Stimulated activated CD4-positive, alpha-beta T cell treated with anti-CD3 and anti-CD28 coated beads, Interleukin-15, amount 100 ng/mL, for 1 hour (primary cell): ENCODE measurements around the gene GP2.

Source experiments
- DNase-seq, 2 donors: peaks; one replicate each; pipeline ENCODE4 v3.0.0-alpha.2; 2020; ENCODE audit warnings: low read depth in 1 of 2, low spot score in 1 of 2

Gene GP2

DNA sequence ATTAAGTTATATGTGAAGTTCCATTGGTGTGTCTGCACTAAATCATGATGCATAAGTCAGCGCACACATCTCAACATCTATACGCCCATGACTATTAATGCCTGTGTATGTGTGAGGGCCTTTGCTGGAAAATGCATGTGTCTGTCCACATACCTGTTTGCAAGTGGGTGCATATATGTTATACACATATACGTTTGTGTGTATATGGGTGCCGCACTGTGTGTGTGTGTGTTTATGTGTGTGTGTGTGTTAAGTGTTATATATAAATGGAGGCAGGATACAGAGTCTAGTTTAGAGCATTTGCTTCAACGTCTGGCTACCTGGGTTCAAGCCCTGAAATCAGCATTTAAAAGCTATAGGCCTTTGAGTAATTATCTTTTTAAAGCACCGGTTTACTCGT lies 19.5 kb downstream of the GP2 start:
- DNase-seq: no peak

DNA sequence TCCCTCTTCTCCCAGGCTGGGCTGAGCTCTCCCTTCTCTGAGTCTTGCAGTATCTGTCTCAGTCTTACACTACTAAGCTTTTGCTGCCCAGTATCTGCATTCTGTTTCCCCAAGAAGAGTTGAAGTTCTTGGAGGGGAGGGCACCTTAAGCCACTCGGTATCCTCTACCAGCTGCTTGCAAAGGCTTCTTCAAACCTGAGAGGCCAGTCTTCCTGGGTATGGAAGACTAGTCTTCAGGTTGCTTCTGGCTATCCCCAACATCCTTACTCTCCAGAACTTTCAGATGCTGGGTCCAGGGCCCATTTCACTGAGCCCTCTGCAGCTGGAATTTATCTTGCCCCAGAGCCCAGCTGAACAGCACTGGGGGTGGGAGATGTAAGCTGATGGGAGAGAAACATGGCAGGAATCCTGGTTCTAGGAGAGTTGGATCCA lies 20.1 kb downstream of the GP2 start:
- DNase-seq: no peak

DNA sequence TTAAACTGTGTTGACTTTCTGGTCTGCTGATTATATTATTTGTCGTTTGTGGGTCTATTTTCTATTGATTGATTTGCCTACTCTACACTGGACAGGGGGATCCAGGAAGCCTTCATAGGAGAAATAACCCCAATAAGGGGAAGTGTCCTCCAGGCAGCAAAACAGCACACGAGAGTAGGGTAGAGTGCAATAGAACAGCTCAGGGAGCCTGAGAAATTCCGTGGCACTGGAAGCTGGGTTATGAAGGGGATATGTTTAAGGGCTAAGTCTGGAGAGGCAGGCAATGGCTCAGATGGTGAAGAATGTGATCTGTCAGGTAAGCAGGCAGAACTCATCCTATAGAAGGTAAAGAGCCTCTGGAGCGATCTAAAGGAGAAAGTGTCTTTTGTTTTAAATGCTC lies 20.9 kb downstream of the GP2 start:
- DNase-seq: no peak

DNA sequence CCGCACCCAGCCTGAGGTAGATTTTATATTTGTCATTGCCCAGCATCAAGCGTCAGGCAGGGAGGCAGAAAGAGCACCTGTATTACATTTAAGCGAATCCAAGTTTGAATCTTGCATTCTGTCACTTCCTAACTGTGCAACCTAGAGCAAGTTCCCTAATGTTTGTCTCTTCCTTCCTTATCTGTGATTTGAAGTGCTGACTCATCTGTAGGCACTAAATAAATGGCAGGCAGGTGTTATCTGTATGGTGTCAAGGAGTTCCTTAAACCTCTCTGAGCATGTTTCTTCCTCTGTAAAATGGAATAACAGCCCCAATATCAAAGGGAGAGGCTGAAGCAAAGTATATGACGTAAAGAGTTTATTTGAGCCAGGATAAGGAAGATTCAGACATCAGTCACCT lies 24.3 kb downstream of the GP2 start:
- DNase-seq: no peak

DNA sequence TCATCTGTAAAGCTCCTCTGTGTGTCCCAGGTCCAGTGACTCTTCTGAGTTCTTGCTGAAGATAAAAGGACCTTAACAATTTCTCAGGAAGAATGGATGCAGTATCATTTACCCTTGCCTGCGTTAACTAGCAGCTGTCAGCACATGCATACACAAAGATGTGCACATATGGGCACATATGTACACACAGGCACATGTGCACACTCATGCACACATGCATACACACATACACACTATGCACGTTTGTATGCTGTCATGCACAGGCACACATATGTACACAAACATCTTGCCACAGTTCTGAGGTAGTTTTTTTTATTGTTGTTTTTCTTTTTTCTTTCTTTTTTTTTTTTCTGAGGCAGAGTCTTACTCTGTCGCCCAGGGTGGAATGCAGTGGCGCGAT lies 24.9 kb downstream of the GP2 start:
- no peak for DNase-seq

DNA sequence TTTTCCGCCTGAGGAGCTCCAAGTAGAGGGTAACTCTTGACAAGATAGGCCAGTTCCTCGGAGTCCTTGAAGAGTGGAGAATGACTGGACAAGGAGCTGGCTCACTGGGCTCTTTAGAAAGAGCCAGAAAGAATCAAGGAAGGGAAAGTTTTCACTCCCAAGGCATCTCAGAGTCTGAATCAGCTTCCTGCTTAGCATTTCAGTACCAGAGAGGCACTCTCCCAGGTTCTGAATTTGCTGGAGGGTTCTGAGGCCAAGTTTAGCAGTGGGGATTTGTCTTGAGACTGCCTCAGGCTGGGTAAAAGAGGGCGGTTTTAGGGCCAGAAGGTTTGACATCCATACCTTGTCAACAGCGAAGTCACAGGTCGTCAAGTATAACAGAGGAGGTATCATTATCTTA lies 25.5 kb downstream of the GP2 start:
- no peak for DNase-seq

DNA sequence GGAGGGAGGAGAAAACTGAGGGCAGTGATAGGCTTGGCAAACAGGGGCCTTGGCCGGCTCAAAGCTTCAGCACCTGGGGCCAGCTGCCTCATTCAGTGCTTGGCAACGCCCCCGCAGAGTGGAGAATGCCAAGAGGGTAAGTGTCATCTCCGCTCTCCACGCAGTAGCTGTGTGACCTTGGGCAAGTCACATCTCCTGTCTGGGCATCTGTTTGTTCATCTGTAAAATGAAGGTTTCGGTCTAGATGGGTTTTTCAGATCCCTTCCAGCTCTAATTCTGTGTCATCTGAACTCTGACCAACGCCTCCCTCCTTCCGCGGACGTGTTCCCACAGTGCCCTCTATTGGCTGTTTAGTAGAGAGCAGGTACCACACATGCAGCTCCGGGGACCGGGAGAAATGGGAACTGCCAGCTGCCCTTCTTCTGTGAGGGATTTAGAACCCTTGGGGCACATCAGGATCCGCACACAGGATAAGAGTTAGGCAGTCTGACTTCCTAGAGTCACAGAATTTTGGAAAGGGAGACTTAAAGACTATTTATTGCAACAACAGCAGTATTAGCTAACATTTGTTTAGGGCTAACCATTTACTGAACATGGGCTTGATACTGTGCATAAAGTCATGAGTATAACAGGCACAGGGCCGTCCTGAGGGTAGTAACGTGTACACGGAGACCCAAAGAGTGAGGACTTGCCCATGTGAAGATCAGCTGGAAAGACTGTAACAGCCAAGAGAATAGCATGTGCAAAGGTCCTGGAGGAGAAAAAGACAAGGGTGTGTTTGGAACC lies 26.8 kb downstream of the GP2 start:
- DNase-seq: no peak

DNA sequence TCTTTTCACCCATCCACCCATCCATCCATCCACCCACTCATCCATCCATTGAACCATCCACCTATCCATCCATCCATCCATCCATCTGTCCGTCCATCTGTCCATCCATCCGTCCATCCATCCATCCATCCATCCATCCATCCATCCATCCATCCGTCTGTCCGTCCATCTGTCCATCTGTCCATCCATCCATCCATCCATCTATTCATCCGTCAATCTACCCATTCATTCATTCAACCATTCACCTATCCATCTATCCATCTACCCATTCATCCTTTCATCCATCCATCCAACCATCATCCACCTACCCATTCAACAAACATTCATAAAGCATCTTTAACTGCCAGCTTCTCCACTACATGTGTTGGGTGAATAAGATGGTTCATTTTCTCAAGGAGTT lies 28.9 kb downstream of the GP2 start:
- no peak for DNase-seq

DNA sequence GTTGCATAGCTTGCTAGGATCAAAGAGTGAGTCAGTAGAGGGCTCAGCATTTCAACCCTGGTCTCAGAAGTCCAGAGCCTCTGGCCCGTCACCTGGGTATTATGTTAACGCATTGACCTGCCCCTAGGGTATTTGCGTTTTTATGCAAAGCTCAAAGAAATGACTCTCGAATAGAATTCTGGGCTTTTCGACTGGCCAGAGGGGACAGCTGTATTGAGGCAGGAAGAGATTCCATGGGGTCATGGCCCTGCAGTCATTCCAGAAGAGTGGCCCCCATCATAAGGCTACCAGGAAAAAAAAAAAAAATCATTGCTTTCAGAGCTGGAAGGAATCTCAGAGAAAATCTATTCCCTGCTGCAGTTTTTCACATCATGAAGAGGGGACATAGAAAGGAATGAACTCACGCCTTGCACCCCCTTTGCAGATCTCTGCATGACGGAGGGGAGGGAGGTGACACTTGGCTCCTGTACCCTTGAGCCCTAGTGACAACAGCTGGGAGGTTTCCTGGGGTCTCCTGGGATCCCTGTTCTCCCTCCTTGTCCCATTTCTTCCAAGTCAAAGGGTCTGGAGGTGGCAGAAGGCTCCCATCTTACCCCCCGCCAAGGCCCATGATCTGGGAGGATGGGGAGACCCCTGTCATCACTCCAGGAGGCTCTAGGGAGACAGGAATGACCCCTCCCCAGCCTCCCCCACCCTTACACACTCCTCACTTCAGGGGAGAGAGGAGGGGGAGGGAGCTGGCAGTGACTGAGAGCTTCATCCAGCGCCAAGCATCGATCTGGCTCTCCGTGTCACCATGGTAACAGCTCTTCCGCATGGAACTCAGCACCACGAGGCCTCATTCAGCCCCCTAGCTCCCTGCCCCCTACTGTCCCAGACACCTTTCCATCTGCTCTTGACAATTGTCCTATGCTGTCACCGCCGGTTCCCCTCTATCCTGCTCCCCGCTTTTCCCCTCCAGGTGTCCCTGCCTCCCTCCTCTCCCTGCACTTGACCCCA lies 35.8 kb downstream of the GP2 start:
- DNase-seq: no peak

DNA sequence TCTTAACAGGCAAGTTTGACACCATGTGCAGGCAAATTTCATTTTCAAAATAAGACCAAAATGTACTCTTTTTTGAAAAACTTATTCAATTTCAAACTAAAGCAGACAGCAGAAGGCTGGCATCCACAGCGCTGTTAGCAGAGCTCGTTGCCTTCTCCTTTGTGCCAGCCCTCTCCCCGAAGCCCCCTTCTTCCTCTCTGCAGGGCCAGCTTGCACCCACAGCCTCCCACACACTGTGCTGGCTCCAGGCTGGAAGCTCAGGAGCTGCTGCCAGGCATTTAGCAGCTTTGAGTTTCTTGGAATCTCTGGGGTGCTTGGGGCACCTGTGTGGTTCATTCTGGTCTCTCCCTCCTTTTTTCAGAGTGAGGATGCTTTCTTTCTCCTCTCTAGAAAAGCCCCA lies 37.7 kb downstream of the GP2 start:
- DNase-seq: no peak

DNA sequence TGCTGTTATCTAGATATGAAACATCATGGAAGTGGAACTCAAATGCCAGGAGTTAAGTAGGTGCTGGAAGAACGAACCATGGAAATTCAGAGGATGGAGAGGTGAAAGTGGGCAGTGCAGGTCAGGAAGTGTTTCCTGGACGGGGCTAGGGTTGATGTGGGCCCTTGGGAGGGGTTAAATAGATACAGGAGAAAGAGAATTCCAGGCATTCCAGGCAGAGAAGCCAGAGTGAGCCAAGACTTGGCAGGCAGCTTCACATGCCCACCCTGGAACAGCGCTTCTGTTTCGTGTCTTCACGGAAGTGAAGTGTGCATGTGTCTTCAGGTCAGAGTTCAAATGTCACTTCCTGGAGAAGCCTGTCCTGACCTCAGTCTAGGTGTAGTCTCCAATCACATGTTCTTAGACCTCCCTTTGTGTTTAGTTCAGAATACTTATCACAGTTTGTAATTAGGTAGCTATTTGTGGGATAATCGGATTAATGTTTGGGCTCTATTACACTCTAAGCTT lies 41.3 kb downstream of the GP2 start:
- DNase-seq: no peak

DNA sequence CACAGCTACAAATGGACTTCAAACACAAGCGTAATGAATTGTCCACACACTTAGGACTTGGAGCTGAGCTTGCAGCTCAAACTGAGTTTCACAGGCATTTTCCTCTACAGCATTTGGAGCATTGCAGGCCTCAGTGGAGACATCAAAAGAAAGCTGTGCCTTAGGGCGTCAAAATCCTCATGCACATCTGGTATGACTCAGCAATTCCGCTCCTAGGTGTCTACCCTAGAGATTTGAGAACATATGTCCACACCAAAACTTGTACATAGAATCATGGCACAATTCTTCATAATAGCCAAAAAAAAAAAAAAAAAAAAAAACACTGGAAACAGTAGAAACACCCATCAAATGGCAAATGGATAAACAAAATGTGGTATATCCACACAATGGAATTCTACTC lies 47.1 kb downstream of the GP2 start:
- DNase-seq: no peak

DNA sequence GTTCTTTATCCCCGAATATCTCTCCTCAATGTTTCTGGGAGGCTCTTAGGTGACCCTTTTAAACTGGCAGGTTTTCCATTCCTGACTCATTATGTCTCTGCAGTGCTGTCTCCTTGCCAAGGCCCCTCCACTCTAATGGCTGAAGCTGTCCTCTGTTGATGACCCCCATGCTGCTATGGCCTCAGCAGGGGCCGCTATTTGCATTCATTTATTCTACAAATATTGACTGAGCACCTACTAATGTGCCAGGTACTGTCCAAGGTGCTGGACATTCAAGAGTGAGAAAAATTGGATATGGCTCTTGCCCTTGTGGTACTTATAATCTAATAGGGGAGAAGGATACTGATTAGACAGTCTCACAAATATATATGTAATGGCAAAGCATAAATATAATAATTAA lies 55.4 kb downstream of the GP2 start:
- no peak for DNase-seq

DNA sequence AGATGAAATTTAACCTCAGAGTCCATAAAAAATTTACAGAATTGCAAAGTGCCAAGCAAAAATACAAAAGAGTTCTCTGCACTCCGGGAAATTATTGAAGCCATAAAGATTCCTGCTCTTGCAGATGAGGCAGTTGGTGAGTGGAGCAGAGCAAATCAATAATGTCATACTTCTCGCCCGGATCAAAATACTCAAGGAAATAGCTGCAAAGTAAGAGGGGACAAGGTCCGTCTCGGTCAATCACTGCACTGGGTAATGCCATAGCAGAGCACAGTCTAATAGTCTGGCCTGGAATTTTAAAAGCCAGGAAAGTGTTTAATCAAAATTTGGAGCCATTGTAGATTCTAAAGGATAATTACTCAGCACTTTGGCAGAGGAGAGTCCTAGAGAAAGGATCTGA lies 58.9 kb downstream of the GP2 start:
- DNase-seq: no peak

DNA sequence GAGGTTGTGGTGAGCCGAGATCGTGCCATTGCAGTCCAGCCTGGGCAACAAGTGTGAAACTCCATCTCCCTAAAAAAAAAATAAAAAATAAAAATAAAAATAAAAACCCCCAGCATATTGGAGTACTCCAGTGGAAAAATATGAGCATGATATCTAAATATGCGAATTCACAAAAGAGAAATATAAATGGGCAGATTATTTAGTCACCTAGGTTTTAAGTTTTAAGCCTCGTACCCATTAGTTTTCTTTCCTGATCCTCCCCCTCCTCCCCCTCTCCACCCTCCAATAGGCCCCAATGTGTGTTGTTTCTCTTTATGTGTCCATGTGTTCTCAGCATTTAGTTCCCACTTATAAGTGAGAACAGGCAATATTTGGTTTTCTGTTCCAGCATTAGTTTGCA lies 62.3 kb downstream of the GP2 start:
- DNase-seq: no peak

DNA sequence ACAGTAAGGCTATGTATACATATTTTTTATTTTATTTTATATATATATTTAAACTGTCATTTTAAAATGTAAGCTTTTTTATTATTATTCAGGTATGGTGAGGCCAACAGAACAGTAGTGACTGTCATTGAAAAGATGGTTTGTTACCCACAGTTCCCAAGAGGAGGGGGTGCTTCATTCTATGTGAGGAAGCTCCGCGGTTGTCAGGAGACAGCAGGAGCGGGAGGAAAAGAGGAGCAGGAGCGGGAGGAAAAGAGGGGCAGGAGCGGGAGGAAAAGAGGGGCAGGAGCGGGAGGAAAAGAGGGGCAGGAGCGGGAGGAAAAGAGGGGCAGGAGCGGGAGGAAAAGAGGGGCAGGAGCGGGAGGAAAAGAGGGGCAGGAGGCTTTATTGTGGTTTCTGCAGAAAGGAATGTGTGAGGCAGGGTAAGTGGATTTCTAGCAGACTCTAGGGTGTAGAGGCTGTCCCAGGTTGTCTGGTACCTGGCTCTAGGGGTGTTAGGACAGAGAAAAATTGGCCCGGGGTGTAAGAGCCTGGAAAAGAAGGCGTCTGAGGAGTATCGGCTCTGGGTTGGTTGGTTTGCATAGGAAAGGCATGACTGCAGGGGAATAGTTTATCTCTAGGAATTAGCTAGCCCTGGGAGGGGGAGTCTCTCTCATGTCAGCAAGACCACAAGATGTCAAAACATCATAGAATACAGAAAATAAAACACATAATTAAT lies 64.0 kb downstream of the GP2 start:
- DNase-seq: no peak

DNA sequence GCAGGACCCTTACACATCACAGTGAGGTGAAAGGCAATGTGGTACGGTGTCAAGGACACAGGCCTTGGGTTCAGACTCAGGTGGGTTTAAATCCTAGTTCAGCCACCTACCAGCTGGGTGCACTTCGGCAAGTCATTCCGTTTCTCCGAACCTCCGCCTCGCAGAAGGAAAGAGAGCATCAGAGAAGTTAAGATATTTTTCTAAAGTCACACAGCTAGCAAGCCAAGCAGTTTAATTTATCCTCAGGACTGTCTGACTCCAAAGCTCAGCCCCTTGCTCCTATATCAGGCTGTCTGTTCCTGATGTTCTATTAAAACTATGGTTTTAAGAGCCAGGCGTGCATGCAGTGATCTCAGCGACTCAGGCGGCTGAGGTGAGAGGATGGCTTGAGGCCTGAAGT lies 65.1 kb downstream of the GP2 start:
- no peak for DNase-seq

DNA sequence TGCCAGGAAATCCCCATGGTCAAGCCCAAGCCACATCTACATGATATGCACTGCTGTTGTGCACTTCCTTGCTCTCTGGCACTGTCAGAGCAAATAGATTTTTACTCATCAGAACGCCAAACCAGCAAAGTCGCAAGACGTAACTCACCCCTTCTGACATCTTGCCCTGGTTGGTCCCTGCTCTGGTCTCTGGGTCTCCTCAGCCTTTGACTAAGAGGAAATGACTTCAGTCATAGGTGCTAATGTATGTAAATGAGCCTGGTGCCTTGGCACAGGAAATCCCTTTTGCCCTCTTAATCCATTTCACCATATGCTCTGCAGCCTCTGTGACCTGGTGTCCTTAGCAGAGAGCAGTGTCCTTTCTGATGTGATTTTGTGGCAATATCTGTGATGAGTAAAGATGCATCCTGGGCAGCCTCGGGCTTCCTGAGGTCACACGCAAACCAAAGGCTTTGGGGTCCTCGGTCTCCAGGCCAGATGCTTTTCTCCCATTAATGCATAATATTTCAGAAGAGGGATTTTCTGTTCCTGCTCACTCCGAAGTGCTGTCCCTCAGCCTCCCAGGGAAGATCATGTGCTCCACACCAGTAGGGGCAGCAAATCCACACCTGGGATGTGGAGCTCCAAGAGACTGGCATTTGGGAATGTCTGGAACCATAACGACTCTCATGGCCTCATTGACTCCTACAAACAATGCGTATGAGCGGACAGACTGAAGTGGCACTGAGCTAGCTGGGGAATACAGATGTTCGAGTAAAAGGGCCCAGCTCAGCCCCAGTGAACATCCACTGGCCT lies 66.9 kb downstream of the GP2 start:
- no peak for DNase-seq
